Left forelimb (tissue), 1 donor: ENCODE measurements around the gene CBY1.

Experiments
- DNase-seq: peaks from one replicate; pipeline ENCODE4 v3.0.0-alpha.2; 2018; ENCODE audit warnings: low spot score

CBY1 gene

DNA sequence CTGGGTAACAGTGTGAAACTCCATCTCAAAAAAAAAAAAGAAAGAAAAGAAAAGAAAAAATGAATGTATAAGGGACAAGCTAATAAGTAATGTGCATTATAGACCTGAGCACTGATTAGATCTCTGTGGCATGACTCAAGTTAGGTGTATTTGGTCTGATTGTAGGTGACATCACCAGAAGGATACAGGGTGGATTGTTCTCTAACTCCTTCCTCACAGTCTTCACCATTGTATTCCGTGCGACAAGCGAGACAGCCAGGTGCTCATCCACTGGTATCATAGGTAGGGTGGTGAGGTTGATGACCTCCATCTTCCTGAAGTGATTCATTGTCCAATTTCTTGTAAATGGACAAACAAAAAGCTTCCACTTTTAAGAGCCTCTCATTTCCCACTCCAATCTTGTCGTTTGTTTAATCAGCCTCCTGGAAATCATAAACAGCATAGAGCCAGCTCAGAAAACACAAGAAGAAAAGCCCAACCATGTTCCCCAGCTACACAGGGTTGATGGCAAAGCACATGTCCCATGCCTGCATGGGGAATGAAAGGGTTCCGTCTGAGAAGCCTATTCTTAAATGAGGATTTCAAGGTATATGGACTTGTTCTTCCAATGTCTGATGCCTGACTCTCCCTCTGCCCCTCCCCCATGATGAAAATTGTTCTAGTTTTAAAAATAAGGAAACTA is 6.5 kb upstream of the CBY1 start:
- DNase-seq = no peak

DNA sequence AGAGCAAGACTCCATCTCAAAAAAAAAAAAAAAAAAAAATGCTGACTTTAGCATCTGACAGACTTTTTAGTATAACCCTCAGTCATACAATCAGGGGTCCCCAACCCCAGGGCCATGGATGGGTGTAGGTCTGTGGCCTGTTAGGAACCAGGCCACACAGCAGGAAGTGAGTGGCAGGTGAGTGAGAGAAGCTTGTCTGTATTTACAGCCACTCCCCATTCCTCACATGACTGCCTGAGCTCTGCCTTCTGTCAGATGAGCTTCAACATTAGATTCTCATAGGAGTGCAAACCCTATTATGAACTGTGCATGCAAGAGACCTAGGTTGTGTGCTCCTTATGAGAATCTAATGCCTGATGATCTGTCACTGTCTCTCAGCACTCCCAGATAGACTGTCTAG is 3.6 kb upstream of the CBY1 start:
- no peak for DNase-seq

DNA sequence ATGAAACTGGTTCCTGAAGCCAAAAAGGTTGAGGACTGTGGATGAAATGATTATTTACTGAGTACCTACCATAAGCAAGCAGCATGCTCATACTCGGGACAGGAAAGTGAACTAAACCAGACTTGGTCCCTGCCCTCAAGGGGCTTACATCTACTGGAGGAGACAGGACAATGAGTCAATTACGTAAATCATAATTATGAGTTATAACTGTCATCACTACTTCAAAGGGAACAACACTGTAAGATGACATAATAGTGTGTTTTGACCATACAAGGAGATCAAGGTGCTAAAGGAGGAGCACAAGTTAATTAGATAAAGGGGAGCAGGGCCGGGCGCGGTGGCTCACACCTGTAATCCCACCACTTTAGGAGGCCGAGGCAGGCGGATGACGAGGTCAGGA is 2.7 kb upstream of the CBY1 start:
- DNase-seq = no peak

DNA sequence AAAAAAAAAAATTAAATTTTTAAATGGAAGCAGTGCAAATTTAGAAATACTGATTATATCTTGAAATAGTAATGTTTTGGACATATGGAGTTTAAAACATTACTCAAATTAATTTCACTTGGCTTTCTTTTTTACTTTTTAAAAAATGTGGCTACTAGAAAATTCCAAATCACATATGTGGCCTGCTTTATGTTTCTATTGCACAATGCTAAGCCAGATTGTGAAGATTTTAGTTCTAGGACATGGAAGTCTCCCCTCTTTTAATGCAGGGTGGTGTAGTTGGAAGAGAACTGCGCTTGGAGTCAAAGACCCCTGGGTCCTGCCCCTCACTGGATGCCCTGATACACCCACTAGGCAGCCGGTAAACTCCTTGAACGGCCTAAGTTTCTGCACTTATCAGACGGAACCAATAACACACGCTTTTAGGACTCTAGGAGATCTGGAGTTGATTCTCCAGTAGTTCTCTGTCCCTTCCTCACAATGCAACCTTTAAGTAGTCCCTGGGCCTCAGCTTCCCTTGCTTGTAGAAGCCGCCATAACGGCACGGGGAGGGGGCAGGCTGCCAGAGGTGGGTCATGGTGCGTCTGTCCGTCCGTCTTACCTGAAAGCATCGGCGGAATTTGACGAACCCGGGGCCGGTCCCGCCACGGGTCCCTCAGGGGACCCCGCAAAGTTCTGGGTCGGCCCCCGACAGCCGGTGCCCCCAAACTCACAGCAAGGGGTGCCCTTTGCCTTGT is 751 bp upstream of the CBY1 start:
- DNase-seq = peak; percentile 69

DNA sequence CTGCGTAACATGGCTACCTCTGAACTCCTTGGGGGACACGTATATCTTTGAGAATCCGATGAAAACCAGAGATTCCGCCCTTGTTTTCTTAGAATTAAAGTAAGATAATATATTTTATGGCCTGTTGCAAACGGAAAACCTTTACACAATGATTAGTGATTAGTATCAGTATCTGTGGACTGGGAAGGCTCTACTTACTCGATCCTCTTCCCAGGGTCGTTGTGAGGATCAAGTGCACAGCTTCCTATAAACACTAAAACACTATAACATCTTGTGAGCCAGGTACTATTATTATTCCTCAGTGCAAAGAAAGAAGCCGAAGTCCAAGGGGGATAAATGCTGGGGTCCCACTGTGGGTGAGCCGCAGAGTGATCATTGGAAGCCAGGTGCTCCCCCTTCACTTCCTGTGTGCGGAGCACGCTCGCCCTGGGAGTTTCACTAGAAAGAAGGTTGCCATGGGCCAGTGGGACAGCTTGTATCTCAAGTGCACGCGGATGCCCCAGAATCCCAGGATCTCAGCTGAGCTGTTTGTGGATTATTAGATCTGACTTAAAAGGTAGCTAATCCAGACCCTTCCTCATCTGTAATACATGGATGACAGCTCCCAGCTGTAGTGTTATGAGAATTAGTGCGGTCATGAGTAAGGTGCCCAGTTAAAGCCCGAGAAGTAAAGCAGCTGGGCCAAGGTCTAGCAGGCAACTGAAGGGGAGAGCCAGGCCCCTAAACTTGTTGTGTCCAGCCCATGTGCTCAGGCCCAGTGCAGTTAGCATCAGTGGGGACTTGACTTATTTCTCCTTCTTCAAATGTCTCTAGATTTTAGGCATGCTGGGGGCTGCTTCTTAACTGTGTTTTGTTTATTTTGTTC is 839 bp downstream of the CBY1 start:
- DNase-seq = no peak

DNA sequence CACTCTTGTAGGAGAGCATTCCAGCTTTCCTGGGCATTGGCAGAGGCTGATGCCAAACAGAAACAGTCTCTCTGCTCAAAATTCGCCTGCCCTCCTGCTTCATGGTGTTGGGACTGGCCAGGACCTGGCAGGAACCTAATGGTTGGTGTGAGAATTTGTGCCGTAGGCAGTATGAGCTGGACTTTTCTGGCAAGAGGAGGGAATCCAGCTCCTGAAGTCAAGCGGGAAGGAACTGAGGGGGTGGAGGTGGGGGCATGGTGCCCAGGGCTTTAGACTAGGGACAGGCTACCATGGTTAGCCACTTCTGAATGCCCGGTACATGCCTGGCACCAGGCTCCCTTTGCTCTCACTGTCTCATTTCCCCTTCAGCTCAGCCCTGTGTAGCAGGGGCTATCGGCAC is 18.4 kb downstream of the CBY1 start:
- DNase-seq = no peak

DNA sequence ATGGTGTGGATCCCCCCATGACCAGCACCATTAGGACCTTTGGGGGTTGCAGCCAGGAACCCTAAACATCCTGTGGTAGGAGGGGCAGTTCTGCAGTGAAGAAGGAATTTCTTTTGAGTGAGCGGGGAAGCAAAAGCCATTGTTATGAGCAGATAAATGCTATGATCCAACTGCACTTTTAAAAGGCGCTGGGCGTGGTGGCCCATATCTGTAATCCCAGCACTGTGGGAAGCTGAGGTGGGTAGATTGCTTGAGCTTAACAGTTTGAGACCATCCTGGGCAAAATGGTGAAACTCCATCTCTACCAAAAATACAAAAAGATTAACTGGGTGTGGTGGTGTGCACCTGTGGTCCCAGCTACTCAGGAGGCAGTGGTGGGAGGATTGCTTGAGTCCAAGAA is 19.4 kb downstream of the CBY1 start:
- no peak for DNase-seq

DNA sequence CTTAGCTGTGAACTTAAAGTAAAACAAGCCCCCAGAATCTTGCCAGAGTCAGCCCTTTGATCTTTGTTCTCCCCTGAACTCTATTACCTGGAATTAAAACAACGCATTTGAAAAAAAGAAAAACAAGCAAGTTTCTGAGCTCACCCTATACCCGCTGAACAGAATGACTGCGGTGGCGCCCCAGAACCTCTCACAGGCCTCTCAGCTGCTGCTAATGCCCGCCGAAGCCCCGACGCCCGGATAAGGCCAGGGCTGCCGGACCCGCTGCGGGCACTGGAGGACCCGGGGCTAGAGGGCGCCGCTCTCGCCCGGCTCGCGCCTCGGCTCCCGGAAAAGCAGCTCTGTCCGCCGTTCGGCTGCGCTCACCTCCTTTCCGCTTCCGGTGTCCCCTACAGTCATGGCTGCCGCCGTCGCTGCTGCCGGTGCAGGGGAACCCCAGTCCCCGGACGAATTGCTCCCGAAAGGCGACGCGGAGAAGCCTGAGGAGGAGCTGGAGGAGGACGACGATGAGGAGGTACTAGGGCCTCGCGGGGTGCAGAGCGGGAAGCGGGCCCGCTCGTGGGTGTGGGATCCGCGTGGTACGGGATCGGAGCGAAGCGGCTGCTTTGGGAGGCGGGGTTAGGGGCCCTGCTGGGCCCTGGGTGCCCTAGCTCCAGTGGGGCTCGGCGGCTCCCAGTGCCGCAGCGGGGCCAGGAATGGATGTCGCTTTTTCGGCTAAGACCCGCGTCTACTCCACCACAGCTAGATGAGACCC is 25.3 kb downstream of the CBY1 start, which contains the start of gene TOMM22:
Gene TOMM22 (plus strand): TSS at position 376 of the 754 bp plus-strand sequence. CDS start 22 bp downstream, at position 398.
- peak; percentile 89 for DNase-seq

DNA sequence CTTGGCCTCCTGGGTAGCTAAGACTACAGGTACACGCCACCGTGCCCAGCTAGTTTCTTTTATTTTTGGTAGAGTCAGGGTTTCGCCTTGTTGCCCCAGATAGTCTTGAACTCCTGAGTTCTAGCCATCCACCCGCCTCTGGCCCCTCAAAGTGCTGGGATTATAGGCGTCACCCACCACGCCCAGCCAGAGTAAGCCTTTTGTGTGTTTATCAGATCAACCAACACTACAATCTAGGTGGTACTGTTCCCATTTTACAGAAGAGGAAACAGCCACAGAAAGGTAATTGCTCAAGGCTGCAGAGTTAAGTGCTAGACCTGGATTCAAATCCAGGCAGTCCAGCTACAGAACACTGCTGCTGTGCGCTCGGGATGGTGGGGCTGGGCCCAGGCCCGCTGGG is 28.5 kb downstream of the CBY1 start:
- DNase-seq = no peak

DNA sequence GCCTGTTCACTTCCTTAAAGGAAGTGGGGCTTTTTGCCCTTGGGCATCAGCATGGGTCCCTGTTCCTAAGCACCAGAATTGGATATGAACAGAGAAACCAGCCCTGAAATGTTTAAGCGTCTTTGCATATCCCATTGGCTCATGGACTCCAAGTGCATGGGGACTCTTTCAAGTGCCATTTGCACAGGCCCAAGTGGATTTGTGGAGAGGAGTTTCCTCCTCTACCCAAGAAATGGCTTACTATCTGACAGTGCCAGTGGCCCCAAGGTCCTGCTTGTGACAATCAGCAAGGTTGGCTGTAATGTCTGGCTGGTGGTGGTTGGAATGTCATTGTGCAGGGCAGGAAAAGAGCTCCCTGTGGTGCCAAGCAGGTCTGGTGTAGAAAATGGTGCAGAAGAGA is 29.3 kb downstream of the CBY1 start:
- no peak for DNase-seq

DNA sequence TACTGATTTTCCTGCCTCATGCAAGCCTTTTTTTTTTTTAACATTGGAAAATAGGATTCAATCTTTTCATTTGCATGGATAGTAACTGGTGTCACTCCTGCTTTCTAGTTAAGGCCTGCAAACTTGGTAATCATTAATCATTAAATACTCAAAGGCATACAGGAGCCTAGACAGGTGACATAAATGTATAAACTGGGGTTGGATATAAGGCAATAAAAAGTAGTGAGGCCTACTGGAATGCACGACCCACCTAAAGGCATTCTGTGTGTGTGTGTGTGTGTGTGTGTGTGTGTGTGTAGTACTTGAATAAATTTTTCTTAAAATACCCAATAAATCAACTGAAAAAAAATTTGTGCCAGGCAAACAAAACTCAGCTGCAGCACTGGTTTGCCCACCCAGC is 33.2 kb downstream of the CBY1 start:
- no peak for DNase-seq

DNA sequence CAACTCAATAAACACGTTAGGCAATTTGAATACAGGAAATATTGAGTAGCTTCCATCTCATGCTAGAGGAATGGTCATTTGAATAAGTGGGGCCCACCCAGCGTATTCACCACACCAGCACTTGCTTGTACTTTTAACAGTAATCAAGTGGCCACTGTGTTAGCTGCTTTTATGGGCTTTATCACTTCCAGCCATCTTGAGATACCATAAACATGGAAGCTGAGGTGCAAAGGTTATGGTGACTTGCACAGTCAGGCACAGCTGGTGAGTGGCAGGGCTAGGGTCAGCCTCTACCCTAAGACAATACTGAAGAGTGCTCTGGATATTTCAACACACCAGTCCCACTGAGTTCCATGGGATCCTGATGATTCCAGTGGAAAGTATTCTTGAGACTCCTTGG is 37.6 kb downstream of the CBY1 start:
- no peak for DNase-seq

DNA sequence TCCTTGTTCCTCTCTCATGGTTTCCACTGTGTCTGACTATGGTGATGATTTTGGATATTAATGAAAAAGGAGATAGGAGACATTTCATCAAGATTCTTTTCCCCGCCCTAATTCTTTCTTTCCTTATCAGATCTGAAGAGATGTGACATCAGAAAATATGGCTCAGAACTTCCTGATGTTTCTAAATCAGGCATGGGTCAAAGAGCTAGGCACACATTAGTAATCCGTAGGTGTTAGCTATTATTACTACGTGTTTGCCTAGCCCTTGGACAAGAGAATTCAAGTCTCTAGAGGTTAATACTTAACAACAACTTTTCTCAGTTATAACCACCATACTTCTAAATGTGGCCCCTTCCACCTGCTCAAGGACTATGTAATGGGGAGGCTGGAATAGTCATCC is 38.5 kb downstream of the CBY1 start:
- DNase-seq = no peak

DNA sequence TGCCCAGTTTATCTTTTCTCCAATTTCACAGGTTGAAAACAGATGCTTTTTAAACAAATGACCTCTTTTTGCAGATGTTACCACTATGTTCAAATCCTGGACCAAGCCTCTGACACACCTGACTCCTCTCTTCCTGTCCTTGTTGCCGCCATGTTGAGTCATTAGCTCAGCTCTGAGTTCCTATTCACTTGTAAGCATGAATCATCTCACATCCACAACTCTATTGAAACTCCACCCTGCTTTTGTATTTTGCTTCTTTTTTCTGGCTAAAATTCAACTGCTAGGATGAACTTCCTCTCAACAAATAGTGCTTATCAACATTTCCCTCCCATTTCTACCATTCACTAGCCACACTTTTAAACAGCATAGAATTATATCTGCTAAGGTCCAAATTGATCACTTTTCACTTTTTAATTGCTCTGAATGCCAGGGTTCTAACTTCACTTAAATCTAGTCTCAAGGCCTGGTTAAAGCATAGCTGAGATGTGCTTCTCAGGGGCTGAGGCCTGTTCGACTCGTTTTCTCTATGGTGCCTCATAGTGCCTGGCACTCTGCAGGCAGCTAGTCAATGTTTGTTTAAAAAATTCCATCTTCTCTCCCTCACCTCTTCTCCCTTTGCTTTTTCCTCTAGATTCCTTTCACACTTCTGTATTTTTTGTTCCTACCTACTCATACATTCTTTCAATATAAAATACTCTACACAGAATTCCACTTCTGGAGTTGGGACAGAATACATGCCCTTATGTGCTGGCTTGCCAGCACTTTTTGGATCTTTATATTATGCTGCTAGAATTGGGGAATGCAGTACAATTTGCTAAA is 40.4 kb downstream of the CBY1 start:
- DNase-seq = no peak

DNA sequence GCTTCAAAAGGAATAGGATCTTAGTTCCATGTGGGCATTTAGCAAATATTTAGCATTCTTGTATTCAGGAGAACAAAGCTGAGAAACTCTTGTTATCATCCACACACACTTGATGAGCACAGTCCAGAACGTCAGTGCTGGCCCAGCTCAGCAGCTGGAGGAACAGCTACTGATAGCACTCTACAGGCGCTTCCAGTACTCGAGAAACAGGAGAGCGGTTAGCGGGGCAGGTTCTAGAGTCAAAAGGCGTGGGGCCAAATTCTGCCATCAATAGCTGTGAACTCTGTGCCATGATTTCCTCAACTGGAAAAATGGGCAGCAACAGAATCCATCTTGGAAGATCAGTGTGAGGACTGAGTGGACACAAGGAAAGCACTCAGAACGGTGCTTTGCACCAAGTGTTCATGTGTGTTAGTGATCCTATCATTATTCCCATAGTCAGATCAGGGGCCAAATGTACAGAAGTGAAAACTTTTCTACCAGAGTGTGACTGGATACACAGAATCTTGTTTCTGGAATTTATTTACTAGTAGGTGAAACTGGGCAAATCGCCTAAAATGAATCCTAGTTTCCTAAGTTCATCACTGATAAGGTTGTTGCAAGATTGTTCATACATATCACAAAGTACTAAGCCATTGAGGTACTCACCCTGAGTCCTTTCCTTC is 41.1 kb downstream of the CBY1 start:
- DNase-seq = no peak

DNA sequence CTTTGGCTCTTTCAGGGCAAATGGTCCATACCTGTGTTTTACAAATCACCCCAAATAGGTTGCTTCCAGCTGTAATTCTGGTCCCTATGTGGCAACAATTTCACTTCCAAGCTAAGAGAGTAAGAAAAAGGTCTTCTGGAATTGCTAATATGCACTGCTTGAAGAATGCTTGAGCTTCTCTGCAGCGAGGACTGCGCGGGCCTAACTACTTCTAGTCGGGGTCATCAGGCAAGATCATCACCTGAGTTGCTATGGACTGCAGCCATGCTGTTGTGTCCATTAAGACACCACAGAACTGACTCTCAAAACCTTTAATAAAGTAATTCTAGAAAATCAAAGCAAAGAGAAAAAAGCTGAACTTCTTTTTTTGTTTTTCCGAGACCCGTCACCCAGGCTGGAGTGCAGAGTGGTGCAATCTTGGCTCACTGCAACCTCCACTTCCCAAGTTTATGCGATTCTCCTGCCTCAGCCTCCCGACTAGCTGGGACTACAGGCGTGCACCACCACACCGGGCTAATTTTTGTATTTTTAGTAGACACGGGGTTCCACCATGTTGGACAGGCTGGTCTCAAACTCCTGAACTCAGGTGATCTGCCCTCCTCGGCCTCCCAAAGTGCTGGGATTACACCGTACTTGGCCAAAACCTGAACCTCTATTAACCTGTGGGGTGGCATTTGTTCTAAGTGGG is 42.1 kb downstream of the CBY1 start:
- DNase-seq = no peak

DNA sequence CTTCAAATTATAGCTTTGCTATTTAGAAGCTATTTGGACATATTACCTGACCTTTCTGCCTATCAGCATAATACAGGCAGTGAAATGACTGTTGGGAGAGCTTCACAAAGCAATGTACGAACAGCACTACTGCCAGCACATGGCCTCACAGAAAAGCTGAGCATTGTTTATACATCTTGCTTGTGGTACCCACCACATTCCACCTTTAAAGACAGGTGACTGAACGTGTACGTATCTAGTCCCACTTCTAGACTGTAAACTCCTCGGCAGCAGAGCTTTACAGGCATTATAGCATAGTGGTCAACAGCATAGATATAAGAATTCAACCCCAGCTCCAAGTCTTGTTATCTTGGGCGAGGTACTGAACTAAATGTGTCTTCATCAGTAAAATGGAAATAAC is 42.7 kb downstream of the CBY1 start:
- no peak for DNase-seq

DNA sequence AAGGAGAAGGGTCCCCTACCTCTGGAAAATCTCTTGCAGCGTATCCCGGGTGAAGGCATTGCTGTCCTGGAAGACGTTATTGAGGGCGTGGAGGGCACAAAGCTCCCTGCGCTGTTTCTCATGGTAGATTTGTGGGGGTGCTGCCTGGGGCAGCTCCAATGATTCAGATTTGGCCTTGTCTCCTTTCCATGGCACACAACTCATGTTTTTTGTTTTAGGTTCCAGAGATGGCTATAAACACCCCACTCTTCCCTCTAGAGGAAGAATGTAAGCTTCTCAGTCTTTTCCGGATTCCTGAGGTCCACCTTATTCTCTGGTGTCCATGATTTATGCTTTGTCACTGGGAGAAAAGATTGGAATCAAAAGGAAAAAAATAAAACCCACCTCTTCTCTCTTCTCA is 43.3 kb downstream of the CBY1 start:
- no peak for DNase-seq

DNA sequence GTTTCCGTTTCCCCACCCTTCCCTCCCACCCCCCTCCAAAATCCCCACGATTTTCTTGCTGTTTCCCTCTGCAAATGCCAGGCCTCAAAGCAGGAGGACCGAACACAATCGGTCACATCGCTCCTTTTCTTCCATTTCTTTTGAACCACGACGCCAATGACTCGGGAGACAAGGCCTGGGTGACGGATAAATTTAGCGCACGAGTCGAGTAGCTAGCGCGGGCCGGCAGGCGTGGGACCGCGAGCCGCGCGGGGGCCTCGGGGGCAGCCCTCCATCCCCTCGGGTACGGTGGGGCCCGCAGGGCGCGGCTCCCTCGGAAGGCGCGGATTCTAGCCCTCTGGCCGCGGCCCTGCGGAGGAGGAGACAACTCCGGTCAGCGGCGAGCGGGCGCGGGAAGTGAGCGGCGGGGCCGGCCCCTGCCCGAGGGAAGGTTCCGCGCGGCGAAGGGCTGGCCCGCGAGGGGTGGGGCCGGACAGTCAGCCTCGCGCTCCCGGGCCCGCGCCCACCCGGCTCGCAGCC is 43.9 kb downstream of the CBY1 start:
- DNase-seq = no peak
